T follicular helper cell (primary cell): ENCODE data around the gene CNN3.
"Not testable (repeated sequence)": the region's sequence is repeated elsewhere in the genome, so short reads cannot be mapped to it uniquely, and the experiment has no call there.

Source experiments
- DNase-seq: peaks from one replicate; pipeline ENCODE4 v3.0.0-alpha.2; 2020; ENCODE audit warnings: low read depth

The CNN3 gene

GRCh38 chr1:94949681-94950661 is 23.1 kb upstream of the CNN3 start:
- DNase-seq = no peak

- DNase-seq = no peak
These were observed 20.5 kb upstream of the CNN3 start for GRCh38 chr1:94947437-94947836.

GRCh38 chr1:94946886-94947285 is 20.0 kb upstream of the CNN3 start:
- no peak for DNase-seq

GRCh38 chr1:94942171-94943128 is 15.5 kb upstream of the CNN3 start:
- DNase-seq = no peak

GRCh38 chr1:94941480-94941879 is 14.6 kb upstream of the CNN3 start:
- DNase-seq = not testable (repeated sequence)

- DNase-seq = no peak
These were observed 13.8 kb upstream of the CNN3 start for GRCh38 chr1:94940738-94941137.

GRCh38 chr1:94937820-94938219 is 10.9 kb upstream of the CNN3 start:
- no peak for DNase-seq

- no peak for DNase-seq
These were observed 10.1 kb upstream of the CNN3 start for GRCh38 chr1:94936861-94937620.

GRCh38 chr1:94935476-94935875 is 8.6 kb upstream of the CNN3 start:
- no peak for DNase-seq

- no peak for DNase-seq
These were observed 8.1 kb upstream of the CNN3 start for GRCh38 chr1:94935034-94935433.

- DNase-seq = no peak
These were observed 7.6 kb upstream of the CNN3 start for GRCh38 chr1:94934551-94934950.

- DNase-seq = no peak
These were observed 4.4 kb upstream of the CNN3 start for GRCh38 chr1:94931254-94931841.

- DNase-seq = no peak
These were observed 2.7 kb upstream of the CNN3 start for GRCh38 chr1:94929351-94930217.

- DNase-seq = no peak
These were observed 1.5 kb upstream of the CNN3 start for GRCh38 chr1:94928293-94928939.

- DNase-seq = no peak
These were observed 680 bp upstream of the CNN3 start for GRCh38 chr1:94927405-94928175.

GRCh38 chr1:94926126-94926914 is 590 bp downstream of the CNN3 start:
- DNase-seq = no peak

- no peak for DNase-seq
These were observed 1.3 kb downstream of the CNN3 start for GRCh38 chr1:94925561-94926125.

- DNase-seq = no peak
These were observed 1.9 kb downstream of the CNN3 start for GRCh38 chr1:94925004-94925403.
